Measurements from ENCODE around the gene DIP2A. TPM values are rescaled to one million over a fixed set of nuclear protein-coding genes. Genes with fewer than 3 reads are reported as not detected.

The DIP2A gene
- 101 TPM for total RNA-seq

GRCh38 chr21:46458315-46459023 lies at the start of gene DIP2A:
DIP2A (plus strand) TSS chr21:46458891; CDS start chr21:46459132, 241 bp downstream.

GRCh38 chr21:46604975-46605766 lies 146.5 kb downstream of the DIP2A start, which contains the start of gene S100B:
S100B (minus strand) TSS chr21:46605082; CDS start chr21:46602415, 2,667 bp downstream.

Small RNAs within 50 kb of the gene (small RNA-seq; reads per million reads assigned to genes)
- not detected for gene RNU6-396P (ENCODE audit: low replicate concordance)

Other genes starting within 250 kb of the DIP2A start
- 118 TPM for gene LSS, start 230.1 kb upstream of the DIP2A start, total RNA-seq
- gene MCM3AP, start 173.3 kb upstream of the DIP2A start, total RNA-seq: 130 TPM
- 15.7 TPM for gene YBEY, start 172.5 kb upstream of the DIP2A start, total RNA-seq
- 5.9 TPM for gene C21orf58, start 135.0 kb upstream of the DIP2A start, total RNA-seq
- 58.8 TPM for gene PCNT, start 134.7 kb upstream of the DIP2A start, total RNA-seq
- 9.4 TPM for gene S100B, start 146.2 kb downstream of the DIP2A start, total RNA-seq
- 329 TPM for gene PRMT2, start 176.8 kb downstream of the DIP2A start, total RNA-seq

All from parietal lobe (tissue), 2 donors.